Aorta (tissue), 5 donors: ENCODE data around the gene C16orf54. TPM values are rescaled to one million over a fixed set of nuclear protein-coding genes. Genes with fewer than 3 reads are reported as not detected.
"Not testable (repeated sequence)": the region's sequence is repeated elsewhere in the genome, so short reads cannot be mapped to it uniquely, and the experiment has no call there.

Source experiments
- ATAC-seq: fragments of 200-7000 bp; cut with Tn5 transposase; one replicate; pipeline ENCODE4 v1.9.1; 2022; ENCODE audit warnings: moderate library complexity; ENCODE audit not compliant: low FRiP score
- DNase-seq, 2 donors: peaks; one replicate each; pipeline ENCODE4 v3.0.0-alpha.2; 2020
- H3K27ac ChIP-seq, 2 donors: one replicate each; pipeline ENCODE4 v1.5.1; 2013; ENCODE audit warnings: low read length in 2 of 2, mild to moderate bottlenecking in 2 of 2, moderate library complexity in 2 of 2, control low read depth in 1 of 2, inconsistent platforms in 1 of 2, low read depth in 1 of 2
- H3K27me3 ChIP-seq, 2 donors: one replicate each; pipeline ENCODE4 v1.6.1; 2013; ENCODE audit warnings: control low read depth in 1 of 2, low read length in 1 of 2, mild to moderate bottlenecking in 1 of 2, moderate library complexity in 1 of 2; ENCODE audit not compliant: insufficient read depth in 2 of 2, control insufficient read depth in 1 of 2
- H3K36me3 ChIP-seq, 2 donors: one replicate each; pipeline ENCODE4 v1.6.1; 2013; ENCODE audit warnings: control low read depth in 1 of 2, low read length in 1 of 2, mild to moderate bottlenecking in 1 of 2; ENCODE audit not compliant: insufficient read depth in 2 of 2, control insufficient read depth in 1 of 2
- H3K4me1 ChIP-seq, 2 donors: one replicate each; pipeline ENCODE4 v1.6.1; 2013; ENCODE audit warnings: low read length in 2 of 2, control low read depth in 1 of 2, mild to moderate bottlenecking in 1 of 2, moderate library complexity in 1 of 2; ENCODE audit not compliant: insufficient read depth in 2 of 2, control insufficient read depth in 1 of 2
- H3K4me3 ChIP-seq, 2 donors: one replicate each; pipeline ENCODE4 v1.5.1; 2013; ENCODE audit warnings: low read length in 2 of 2, control low read depth in 1 of 2, mild to moderate bottlenecking in 1 of 2
- H3K9me3 ChIP-seq: one replicate; pipeline ENCODE4 v1.6.1; 2013; ENCODE audit warnings: mild to moderate bottlenecking, low read length; ENCODE audit not compliant: control insufficient read depth
- WGBS, 2 donors: extraction: QIAGEN DNeasy Blood & Tissue Kit; methylation state at CpG; one replicate each; pipeline ENCODE4 v1.1.7; 2013; 5-methylcytosine and 5-hydroxymethylcytosine counted together
- intact Hi-C, 2 donors: fragments of 100-400 bp; cut with DNase I; formaldehyde crosslinking; loops; one replicate each; pipeline versions ENCODE4 v1.14.2 to v1.15.0; 2022
- polyA plus RNA-seq, 2 donors: library from polyadenylated mRNA; stranded (reverse); fragments of 200-250 nt; gene quantifications; one replicate each; pipeline ENCODE4 v1.2.3, GENCODE V29; 2013
- total RNA-seq, 2 donors: library from RNA; stranded (reverse); fragmentation: NEBNext Ultra II Directional; extraction: Animal tissue kit (Norgen Biotek cat#: 25700); gene quantifications; one replicate each; pipeline ENCODE4 v1.2.1, GENCODE V29; 2021
- donor health status: healthy with polysubstance abuse.
- donor health status: Bipolar disorder and iron deficiency.
- donor health status: DM: no; HTN: no; CAD: no.
- donor health status: DM: no; HTN: no; CAD: no.
- donor health status: DM: yes; HTN: yes; CAD: no.

Gene C16orf54
- total and polyA plus RNA-seq, 4 donors: 0.28 to 3.1 (median 1.9) TPM

DNA sequence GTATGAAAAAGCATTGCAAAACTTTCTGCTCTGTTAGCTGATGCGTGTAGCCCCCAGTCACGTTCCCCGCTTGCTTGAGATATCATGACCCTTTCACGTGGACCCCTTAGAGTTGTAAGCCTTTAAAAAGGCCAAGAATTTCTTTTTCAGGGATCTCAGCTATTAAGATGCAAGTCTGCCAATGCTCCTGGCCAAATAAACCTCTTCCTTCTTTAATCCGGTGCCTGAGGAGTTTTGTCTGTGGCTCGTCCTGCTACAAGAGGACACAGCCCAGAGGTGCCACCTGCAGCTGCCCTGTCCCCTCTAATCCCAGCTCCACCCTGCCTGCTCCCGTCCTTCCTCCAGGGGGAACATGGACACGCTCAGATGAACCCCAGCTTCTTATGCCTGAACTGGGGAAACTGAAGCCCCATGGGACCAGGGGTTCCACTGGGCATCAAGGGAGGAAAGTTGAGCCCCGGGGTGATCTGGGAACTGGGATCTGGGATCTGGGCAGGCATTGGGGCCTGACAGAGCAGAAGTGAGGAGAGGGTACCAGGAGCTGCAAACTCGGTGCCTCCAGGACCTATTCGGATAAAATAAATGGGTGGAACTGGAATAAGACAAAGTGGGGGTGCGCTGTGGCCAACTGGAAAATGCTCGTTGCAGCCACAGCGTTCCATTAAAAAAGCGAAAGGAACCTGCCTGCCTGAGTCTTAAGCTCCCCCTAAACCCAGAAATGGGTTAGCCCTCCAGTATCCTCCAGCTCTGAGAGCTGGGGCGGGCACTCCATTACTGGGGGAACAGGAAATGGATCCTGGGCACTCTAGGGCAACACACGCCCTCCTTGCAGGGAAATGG lies 47.1 kb downstream of the C16orf54 start:
- intact Hi-C loops: loop anchor here in 1 of 2 donors (10.0 kb wide), 1 partner anchor 326 kb away; the partner anchor contains the start of gene C16orf92
- WGBS, 2 donors: 85 to 87% methylated on average over 17 of the region's 17 CpGs
- Histone ChIP-seq H3K9me3 (no peaks in the 10 kb centered on the region), H3K27ac (no peak overlapping the region), H3K4me1 (no peaks in the 10 kb centered on the region), H3K4me3 (no peak overlapping the region), H3K36me3 (no peaks in the 10 kb centered on the region), H3K27me3 (no peaks in the 10 kb centered on the region)
- DNase-seq (peak in 1 of 2 donors; percentile 28), ATAC-seq (no peak)

DNA sequence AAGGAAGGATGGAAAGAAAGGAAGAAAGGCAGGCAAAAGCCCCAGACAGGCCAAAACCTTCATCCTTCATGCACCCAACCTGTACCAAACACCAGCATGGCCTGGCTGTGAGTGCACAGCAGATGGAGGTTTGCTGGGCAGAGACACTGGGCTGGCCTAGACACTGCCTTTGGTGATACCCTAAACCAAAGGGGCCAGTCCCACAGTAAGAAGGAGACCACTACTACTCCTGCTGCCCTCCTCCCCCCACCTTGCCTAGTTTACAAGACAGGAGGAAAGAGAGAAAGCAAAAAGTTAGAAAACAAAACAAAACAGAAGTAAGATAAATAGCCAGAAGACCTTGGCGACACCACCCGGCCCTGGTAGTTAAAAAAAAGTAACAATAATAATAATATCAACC lies 47.7 kb downstream of the C16orf54 start:
- no peak overlapping the region for H3K4me3 ChIP-seq
- no peaks in the 10 kb centered on the region for H3K9me3 ChIP-seq
- ATAC-seq: no peak
- WGBS, 2 donors: 40 to 46% methylated on average over 2 of the region's 2 CpGs
- H3K4me1 ChIP-seq: no peaks in the 10 kb centered on the region
- no peak for DNase-seq
- no peaks in the 10 kb centered on the region for H3K27me3 ChIP-seq
- intact Hi-C loops: loop anchor here in 1 of 2 donors (10.0 kb wide), 1 partner anchor 327 kb away; the partner anchor contains the start of gene C16orf92
- H3K36me3 ChIP-seq: no peaks in the 10 kb centered on the region
- H3K27ac ChIP-seq: no peak overlapping the region

DNA sequence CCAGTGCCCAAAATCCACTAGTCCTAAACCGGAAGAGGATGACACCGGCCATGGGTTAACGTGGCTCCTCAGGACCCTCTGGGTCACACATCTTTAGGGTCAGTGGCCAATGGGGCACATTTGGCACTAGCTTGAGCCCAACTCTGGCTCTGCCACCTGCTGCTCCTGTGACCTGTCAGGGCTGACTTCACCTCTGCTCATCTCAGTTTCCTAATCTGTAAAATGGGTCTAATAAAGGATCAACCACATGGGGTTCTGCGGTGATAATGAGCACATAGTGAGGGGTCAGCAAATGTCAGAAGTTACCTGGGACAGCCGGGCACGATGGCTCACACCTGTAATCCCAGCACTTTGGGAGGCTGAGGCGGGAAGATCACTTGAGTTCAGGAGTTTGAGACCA lies 48.4 kb downstream of the C16orf54 start:
- Histone ChIP-seq H3K4me3 (no peak overlapping the region), H3K4me1 (no peaks in the 10 kb centered on the region), H3K36me3 (no peaks in the 10 kb centered on the region), H3K27ac (no peak overlapping the region), H3K27me3 (no peaks in the 10 kb centered on the region), H3K9me3 (no peaks in the 10 kb centered on the region)
- ATAC-seq (no peak), DNase-seq (no peak)
- intact Hi-C loops: loop anchor here in 1 of 2 donors (10.0 kb wide), 1 partner anchor 327 kb away; the partner anchor contains the start of gene C16orf92
- 97% methylated on average over 7 of the region's 7 CpGs for WGBS, 2 donors

DNA sequence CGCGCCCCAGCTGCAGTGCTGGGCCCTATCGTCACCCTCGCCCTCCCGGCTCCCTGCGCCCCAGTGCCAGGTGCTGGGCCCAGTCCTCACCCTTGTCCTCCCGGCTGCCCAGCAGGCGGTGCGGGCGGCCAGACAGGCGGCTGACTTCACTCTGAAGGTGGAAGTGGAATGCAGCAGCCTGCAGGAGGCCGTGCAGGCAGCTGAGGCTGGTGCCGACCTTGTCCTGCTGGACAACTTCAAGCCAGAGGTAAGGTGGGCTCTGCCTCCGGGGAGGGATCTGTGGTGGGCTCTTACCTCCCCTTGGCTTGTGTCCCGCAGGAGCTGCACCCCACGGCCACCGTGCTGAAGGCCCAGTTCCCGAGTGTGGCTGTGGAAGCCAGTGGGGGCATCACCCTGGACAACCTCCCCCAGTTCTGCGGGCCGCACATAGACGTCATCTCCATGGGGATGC lies 48.9 kb downstream of the C16orf54 start:
- Histone ChIP-seq H3K4me1 (no peaks in the 10 kb centered on the region), H3K9me3 (no peaks in the 10 kb centered on the region), H3K4me3 (no peak overlapping the region), H3K27me3 (no peaks in the 10 kb centered on the region), H3K36me3 (no peaks in the 10 kb centered on the region), H3K27ac (no peak overlapping the region)
- intact Hi-C loops: loop anchor here in 1 of 2 donors (10.0 kb wide), 1 partner anchor 328 kb away; the partner anchor contains the start of gene C16orf92
- ATAC-seq (no peak), DNase-seq (peak in 1 of 2 donors; percentile 58)
- WGBS, 2 donors: 95 to 96% methylated on average over 21 of the region's 21 CpGs

DNA sequence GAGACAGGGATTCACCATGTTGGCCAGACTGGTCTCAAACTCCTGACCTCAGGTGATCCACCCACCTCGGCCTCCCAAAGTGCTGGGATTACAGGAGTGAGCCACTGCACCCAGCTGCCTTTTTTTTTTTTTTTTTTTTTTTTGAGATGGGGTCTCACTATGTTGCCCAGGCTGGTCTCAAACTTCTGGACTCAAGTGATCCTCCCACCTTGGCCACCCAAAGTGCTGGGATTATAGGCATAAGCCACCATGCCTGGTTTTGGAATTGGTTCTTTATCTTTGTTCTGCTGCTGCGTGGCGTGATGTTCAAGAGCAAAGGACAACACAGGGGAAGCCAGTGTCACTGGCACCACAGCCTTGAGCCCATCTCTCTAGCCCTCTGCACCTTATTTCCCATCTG lies 50.1 kb downstream of the C16orf54 start:
- peak in 1 of 2 donors; percentile 8 for DNase-seq
- not testable (repeated sequence) for H3K27ac ChIP-seq, H3K27me3 ChIP-seq, ATAC-seq, H3K4me1 ChIP-seq, H3K36me3 ChIP-seq, H3K4me3 ChIP-seq, H3K9me3 ChIP-seq
- intact Hi-C loops: loop anchor here in 1 of 2 donors (10.0 kb wide), 1 partner anchor 329 kb away; the partner anchor contains the start of gene C16orf92
- WGBS, 2 donors: 98 to 99% methylated on average over 3 of the region's 3 CpGs

DNA sequence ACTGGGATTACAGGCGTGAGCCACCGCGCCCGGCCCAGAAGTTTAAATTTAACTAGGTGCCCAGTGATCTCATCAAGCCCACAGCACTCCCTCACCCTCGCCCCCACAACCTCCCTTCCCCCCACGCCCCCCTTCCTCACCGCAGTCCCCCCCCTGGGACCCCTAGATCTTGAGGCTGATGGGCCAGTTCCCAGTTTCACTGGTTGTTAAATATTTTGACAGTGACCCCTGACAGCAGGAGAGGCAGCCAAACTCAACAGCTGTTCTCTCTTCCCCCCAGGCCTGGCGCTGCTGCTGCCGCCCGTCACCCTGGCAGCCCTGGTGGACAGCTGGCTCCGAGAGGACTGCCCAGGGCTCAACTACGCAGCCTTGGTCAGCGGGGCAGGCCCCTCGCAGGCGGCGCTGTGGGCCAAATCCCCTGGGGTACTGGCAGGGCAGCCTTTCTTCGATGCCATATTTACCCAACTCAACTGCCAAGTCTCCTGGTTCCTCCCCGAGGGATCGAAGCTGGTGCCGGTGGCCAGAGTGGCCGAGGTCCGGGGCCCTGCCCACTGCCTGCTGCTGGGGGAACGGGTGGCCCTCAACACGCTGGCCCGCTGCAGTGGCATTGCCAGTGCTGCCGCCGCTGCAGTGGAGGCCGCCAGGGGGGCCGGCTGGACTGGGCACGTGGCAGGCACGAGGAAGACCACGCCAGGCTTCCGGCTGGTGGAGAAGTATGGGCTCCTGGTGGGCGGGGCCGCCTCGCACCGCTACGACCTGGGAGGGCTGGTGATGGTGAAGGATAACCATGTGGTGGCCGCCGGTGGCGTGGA lies 51.2 kb downstream of the C16orf54 start:
- no peaks in the 10 kb centered on the region for H3K36me3 ChIP-seq
- no peaks in the 10 kb centered on the region for H3K9me3 ChIP-seq
- H3K27me3 ChIP-seq: no peaks in the 10 kb centered on the region
- H3K4me1 ChIP-seq: no peaks in the 10 kb centered on the region
- H3K4me3 ChIP-seq: no peak overlapping the region
- H3K27ac ChIP-seq: peak overlapping the region in 1 of 2 donors; percentile 14
- WGBS, 2 donors: 11 to 23% methylated on average over 34 to 41 of the region's 41 CpGs
- peak; percentile 85 for ATAC-seq
- DNase-seq: peak; percentile 82 to 89
- intact Hi-C loops: loop anchor here in 1 of 2 donors (10.0 kb wide), 1 partner anchor 330 kb away; the partner anchor contains the start of gene C16orf92

DNA sequence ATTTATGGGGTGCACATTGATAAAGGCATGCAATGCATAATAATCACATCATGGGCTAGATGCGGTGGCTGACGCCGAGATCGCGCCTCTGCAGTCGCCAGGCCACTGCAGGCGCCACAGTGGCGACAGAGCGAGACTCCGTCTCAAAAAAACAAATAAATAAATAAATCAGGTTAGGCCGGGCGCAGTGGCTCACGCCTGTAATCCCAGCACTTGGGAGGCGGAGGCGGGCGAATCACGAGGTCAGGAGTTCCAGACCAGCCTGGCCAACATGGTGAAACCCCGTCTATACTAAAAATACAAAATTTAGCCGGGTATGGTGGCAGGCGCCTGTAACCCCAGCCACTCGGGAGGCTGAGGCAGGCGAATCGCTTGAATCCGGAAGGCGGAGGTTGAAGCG lies 53.2 kb downstream of the C16orf54 start:
- not testable (repeated sequence) for H3K27ac ChIP-seq, DNase-seq, H3K27me3 ChIP-seq, ATAC-seq, H3K36me3 ChIP-seq, H3K4me1 ChIP-seq, H3K4me3 ChIP-seq, H3K9me3 ChIP-seq
- intact Hi-C loops: loop anchor here in 1 of 2 donors (10.0 kb wide), 1 partner anchor 332 kb away; the partner anchor contains the start of gene C16orf92
- WGBS, 2 donors: 98 to 99% methylated on average over 26 of the region's 26 CpGs
